ENCODE results near the gene SMCO2.
A peak's percentile ranks its signal among the peaks of the same experiment; 100 is the strongest.

GRCh38 chr12:27424631-27425230 is 21.8 kb upstream of the SMCO2 start:
- TF ChIP-seq POLR2A (IDR thresholded peaks at IDR 0.05; ENCODE audit: low read depth, low read length) (no peak), CTCF (conservative IDR thresholded peaks at IDR 0.05; ENCODE audit: low read depth, low read length) (peak; percentile 50), BHLHE40 (IDR thresholded peaks at IDR 0.05; ENCODE audit: low read depth, low read length) (no peak)
